Naive thymus-derived CD4-positive, alpha-beta T cell (primary cell): Measurements from ENCODE around the gene NGEF. TPM values are rescaled to one million over a fixed set of nuclear protein-coding genes. Genes with fewer than 3 reads are reported as not detected.

Source experiments
- ATAC-seq: fragments of 150-1000 bp; cut with Tn5 transposase; 2 replicates; pipeline ENCODE4 v1.10.0; 2021; ENCODE audit warnings: mild to moderate bottlenecking, moderate library complexity
- CTCF ChIA-PET: fragments of 350-600 bp; sonication (Branson Sonifier 250); formaldehyde crosslinking; loops from one replicate; lab custom pipeline; 2021; ENCODE audit warnings: antibody characterized with exemption; lab: Charles Lee
- POLR2A ChIA-PET: fragments of 350-600 bp; sonication (Branson Sonifier 250); formaldehyde crosslinking; loops from one replicate; lab custom pipeline; 2021; ENCODE audit warnings: antibody characterized with exemption, inconsistent platforms; lab: Charles Lee
- DNase-seq, 9 donors: peaks; one replicate each; pipeline versions ENCODE4 v3.0.0 to v3.0.0-alpha.2; 2020 to 2022; ENCODE audit warnings: mixed read lengths in 1 of 9
- H3K27ac ChIP-seq: one replicate; pipeline ENCODE4 v1.7.0; 2013; ENCODE audit warnings: mild to moderate bottlenecking, low read depth, low read length, moderate library complexity
- H3K27me3 ChIP-seq, 2 donors: one replicate each; pipeline ENCODE4 v1.7.0; 2013; ENCODE audit warnings: low read length in 2 of 2, mild to moderate bottlenecking in 2 of 2, moderate library complexity in 2 of 2; ENCODE audit not compliant: control insufficient read depth in 2 of 2, insufficient read depth in 2 of 2
- H3K36me3 ChIP-seq, 3 experiments: 1 replicate in 2 of 3; 2 replicates in 1 of 3; pipeline ENCODE4 v1.7.0; 2013; ENCODE audit warnings: low read length in 3 of 3, mild to moderate bottlenecking in 3 of 3, moderate library complexity in 1 of 3; ENCODE audit not compliant: insufficient read depth in 3 of 3, control insufficient read depth in 2 of 3
- H3K4me1 ChIP-seq, 2 donors: one replicate each; pipeline ENCODE4 v1.7.0; 2013; ENCODE audit warnings: low read length in 2 of 2, mild to moderate bottlenecking in 2 of 2, moderate library complexity in 1 of 2; ENCODE audit not compliant: control insufficient read depth in 2 of 2, insufficient read depth in 2 of 2
- H3K4me3 ChIP-seq: 2 replicates; pipeline ENCODE4 v1.7.0; 2013; ENCODE audit warnings: mild to moderate bottlenecking, low read length
- H3K9me3 ChIP-seq, 3 experiments: 1 replicate in 2 of 3; 2 replicates in 1 of 3; pipeline ENCODE4 v1.7.0; 2013; ENCODE audit warnings: low read length in 3 of 3; ENCODE audit not compliant: control insufficient read depth in 2 of 3
- H3K27ac Mint-ChIP-seq, 9 donors: one replicate each; pipeline ENCODE4 v1.8.0; 2020 to 2022; ENCODE audit warnings: mixed read lengths in 9 of 9, mild to moderate bottlenecking in 8 of 9, moderate library complexity in 5 of 9, inconsistent platforms in 2 of 9
- H3K27me3 Mint-ChIP-seq, 5 donors: one replicate each; pipeline ENCODE4 v1.8.0; 2021 to 2022; ENCODE audit warnings: mixed read lengths in 5 of 5, mild to moderate bottlenecking in 1 of 5
- H3K36me3 Mint-ChIP-seq, 5 donors: one replicate each; pipeline ENCODE4 v1.8.0; 2020 to 2022; ENCODE audit warnings: mixed read lengths in 5 of 5, mild to moderate bottlenecking in 3 of 5, inconsistent platforms in 1 of 5
- H3K4me1 Mint-ChIP-seq, 7 donors: one replicate each; pipeline ENCODE4 v1.8.0; 2020 to 2022; ENCODE audit warnings: mixed read lengths in 7 of 7, mild to moderate bottlenecking in 3 of 7, inconsistent platforms in 1 of 7
- H3K4me3 Mint-ChIP-seq, 10 donors: one replicate each; pipeline ENCODE4 v1.8.0; 2020 to 2022; ENCODE audit warnings: mild to moderate bottlenecking in 10 of 10, mixed read lengths in 10 of 10, moderate library complexity in 6 of 10, inconsistent platforms in 2 of 10
- H3K9me3 Mint-ChIP-seq, 11 donors: one replicate each; pipeline ENCODE4 v1.8.0; 2020 to 2022; ENCODE audit warnings: mixed read lengths in 11 of 11, mild to moderate bottlenecking in 4 of 11, inconsistent platforms in 1 of 11, moderate library complexity in 1 of 11
- intact Hi-C, 2 donors: fragments of 100-400 bp; cut with micrococcal nuclease; formaldehyde crosslinking; loops; one replicate each; pipeline ENCODE4 v1.15.1; 2023
- polyA plus RNA-seq, 2 donors: library from polyadenylated mRNA; unstranded; fragments of 300-500 nt; fragmentation: Illumina TruSeq; gene quantifications; one replicate each; pipeline ENCODE4 v1.2.3, GENCODE V29; 2021
- total RNA-seq, 6 experiments: library from RNA in 5 of 6; stranded (reverse) in 5 of 6; gene quantifications; 1 replicate in 5 of 6; 2 replicates in 1 of 6; pipeline ENCODE4 v1.2.3 and lab custom pipeline; 2021 to 2026

Gene NGEF
- total and polyA plus RNA-seq, 7 experiments from 2014 or later = not detected

GRCh38 chr2:233047667-233048066 is 34.6 kb upstream of the NGEF start:
- H3K27ac Mint-ChIP-seq = peak overlapping the region in 1 of 9 donors; percentile 20
- H3K4me3 Mint-ChIP-seq = no peak overlapping the region
- DNase-seq = no peak
- H3K9me3 Mint-ChIP-seq = no peaks in the 10 kb centered on the region
- Histone ChIP-seq H3K36me3 (no peaks in the 10 kb centered on the region), H3K27me3 (no peaks in the 10 kb centered on the region), H3K9me3 (no peaks in the 10 kb centered on the region), H3K4me3 (no peak overlapping the region), H3K27ac (no peak overlapping the region), H3K4me1 (no peaks in the 10 kb centered on the region)
- intact Hi-C loops = no loop called here
- peaks cover 0 to 30% (median 7%) of the 10 kb centered on the region in 7 donors for H3K4me1 Mint-ChIP-seq
- ChIA-PET POLR2A (interaction anchor here (1.0 kb wide), 1 partner anchor 87 kb away, joined by 3 read pairs; no protein-coding TSS in a partner anchor), CTCF (no interaction called here)
- ATAC-seq = no peak
- H3K36me3 Mint-ChIP-seq = no peaks in the 10 kb centered on the region
- H3K27me3 Mint-ChIP-seq = peaks cover 0 to 37% (median 0%) of the 10 kb centered on the region in 5 donors

- Mint-ChIP-seq H3K9me3 (no peaks in the 10 kb centered on the region), H3K4me1 (peaks cover 0 to 30% (median 7%) of the 10 kb centered on the region in 7 donors), H3K4me3 (no peak overlapping the region), H3K27me3 (peaks cover 0 to 35% (median 0%) of the 10 kb centered on the region in 5 donors), H3K27ac (no peak overlapping the region), H3K36me3 (no peaks in the 10 kb centered on the region)
- ATAC-seq (no peak), DNase-seq (no peak)
- no peak overlapping the region for H3K27ac ChIP-seq
- no peaks in the 10 kb centered on the region for H3K9me3 ChIP-seq
- H3K27me3 ChIP-seq = no peaks in the 10 kb centered on the region
- no peak overlapping the region for H3K4me3 ChIP-seq
- H3K4me1 ChIP-seq = no peaks in the 10 kb centered on the region
- ChIA-PET POLR2A (interaction anchor here (1.0 kb wide), 1 partner anchor 88 kb away, joined by 3 read pairs; no protein-coding TSS in a partner anchor), CTCF (no interaction called here)
- intact Hi-C loops = no loop called here
- no peaks in the 10 kb centered on the region for H3K36me3 ChIP-seq
These were observed 34.1 kb upstream of the NGEF start for GRCh38 chr2:233047206-233047605.

DNA sequence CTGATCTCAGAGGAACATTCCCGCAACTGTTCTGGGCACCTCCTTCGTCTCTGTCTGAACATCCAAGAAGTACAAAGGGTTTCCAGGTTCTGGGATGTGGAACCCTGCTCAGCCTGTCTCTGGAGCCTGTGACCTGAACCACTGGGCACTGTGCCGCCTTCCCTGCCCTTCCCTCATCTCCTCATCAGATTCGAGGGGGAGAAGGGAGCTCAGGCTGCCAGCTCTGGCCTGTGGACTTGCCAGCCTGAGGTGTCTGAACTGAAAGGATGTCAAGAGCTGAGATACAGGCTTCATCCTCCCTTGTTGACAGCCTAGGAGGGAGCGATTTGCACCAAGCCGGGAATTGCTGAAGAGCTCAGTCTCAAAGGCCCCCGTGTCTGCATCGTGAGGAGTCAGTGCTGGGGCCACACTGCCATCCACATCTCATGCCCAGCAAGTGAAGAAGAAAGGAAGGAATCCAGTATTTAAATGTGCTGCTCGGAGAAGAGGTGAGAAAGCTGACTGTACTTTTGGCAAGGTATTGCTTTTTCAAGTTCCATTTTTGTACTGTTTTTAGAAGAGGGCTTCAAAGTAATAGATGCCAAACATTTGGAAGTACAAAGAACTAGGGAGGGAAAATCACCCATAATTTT is 32.0 kb upstream of the NGEF start:
- Histone ChIP-seq H3K9me3 (no peaks in the 10 kb centered on the region), H3K27ac (no peak overlapping the region), H3K36me3 (no peaks in the 10 kb centered on the region), H3K27me3 (no peaks in the 10 kb centered on the region), H3K4me3 (no peak overlapping the region), H3K4me1 (no peaks in the 10 kb centered on the region)
- Mint-ChIP-seq H3K36me3 (no peaks in the 10 kb centered on the region), H3K9me3 (no peaks in the 10 kb centered on the region), H3K4me3 (no peak overlapping the region), H3K27me3 (peaks cover 0 to 26% (median 0%) of the 10 kb centered on the region in 5 donors), H3K4me1 (peaks cover 0 to 21% (median 7%) of the 10 kb centered on the region in 7 donors), H3K27ac (no peak overlapping the region)
- intact Hi-C loops = no loop called here
- POLR2A ChIA-PET = no interaction called here
- DNase-seq (no peak), ATAC-seq (no peak)
- CTCF ChIA-PET = interaction anchor here (2.2 kb wide), 1 partner anchor 9 kb away, joined by 7 read pairs; no protein-coding TSS in a partner anchor

DNA sequence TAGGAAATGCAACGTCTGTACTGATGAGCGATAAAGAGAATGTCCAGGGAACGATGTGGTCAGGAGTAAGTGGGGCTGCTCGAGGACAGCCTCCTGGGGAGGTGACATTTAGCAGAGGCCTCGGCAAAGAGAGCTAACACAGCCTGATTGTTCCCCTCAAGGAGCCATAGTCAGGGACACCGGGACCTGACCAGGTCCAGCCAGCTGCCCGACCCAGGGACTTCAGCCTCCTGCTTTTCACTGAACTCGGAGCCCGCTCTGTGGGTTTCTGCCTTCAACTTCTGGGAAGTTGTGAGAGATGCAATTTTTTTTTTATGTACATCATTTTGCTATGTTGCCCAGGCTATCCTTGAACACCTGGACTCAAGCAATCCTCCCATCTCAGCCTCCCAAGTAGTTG is 29.5 kb upstream of the NGEF start:
- POLR2A ChIA-PET = no interaction called here

GRCh38 chr2:233041722-233042323 is 28.8 kb upstream of the NGEF start:
- Histone ChIP-seq H3K9me3 (no peaks in the 10 kb centered on the region), H3K36me3 (no peaks in the 10 kb centered on the region), H3K27me3 (no peaks in the 10 kb centered on the region), H3K27ac (no peak overlapping the region), H3K4me1 (no peaks in the 10 kb centered on the region), H3K4me3 (no peak overlapping the region)
- Mint-ChIP-seq H3K9me3 (no peaks in the 10 kb centered on the region), H3K4me3 (no peak overlapping the region), H3K36me3 (no peaks in the 10 kb centered on the region), H3K27me3 (peaks cover 0 to 9% (median 0%) of the 10 kb centered on the region in 5 donors), H3K4me1 (peaks cover 0 to 4% (median 0%) of the 10 kb centered on the region in 7 donors), H3K27ac (no peak overlapping the region)
- ChIA-PET POLR2A (no interaction called here), CTCF (no interaction called here)
- ATAC-seq (no peak), DNase-seq (no peak)
- intact Hi-C loops = no loop called here

More for the DNA sequence above, 29.5 kb upstream of the NGEF start:
- Histone ChIP-seq H3K9me3 (no peaks in the 10 kb centered on the region), H3K4me3 (no peak overlapping the region), H3K27ac (no peak overlapping the region), H3K27me3 (no peaks in the 10 kb centered on the region), H3K4me1 (no peaks in the 10 kb centered on the region), H3K36me3 (no peaks in the 10 kb centered on the region)
- Mint-ChIP-seq H3K4me3 (no peak overlapping the region), H3K27me3 (peaks cover 0 to 13% (median 0%) of the 10 kb centered on the region in 5 donors), H3K9me3 (no peaks in the 10 kb centered on the region), H3K4me1 (peaks cover 0 to 5% (median 0%) of the 10 kb centered on the region in 7 donors), H3K36me3 (no peaks in the 10 kb centered on the region), H3K27ac (no peak overlapping the region)
- CTCF ChIA-PET = no interaction called here
- intact Hi-C loops = no loop called here
- DNase-seq (no peak), ATAC-seq (no peak)

DNA sequence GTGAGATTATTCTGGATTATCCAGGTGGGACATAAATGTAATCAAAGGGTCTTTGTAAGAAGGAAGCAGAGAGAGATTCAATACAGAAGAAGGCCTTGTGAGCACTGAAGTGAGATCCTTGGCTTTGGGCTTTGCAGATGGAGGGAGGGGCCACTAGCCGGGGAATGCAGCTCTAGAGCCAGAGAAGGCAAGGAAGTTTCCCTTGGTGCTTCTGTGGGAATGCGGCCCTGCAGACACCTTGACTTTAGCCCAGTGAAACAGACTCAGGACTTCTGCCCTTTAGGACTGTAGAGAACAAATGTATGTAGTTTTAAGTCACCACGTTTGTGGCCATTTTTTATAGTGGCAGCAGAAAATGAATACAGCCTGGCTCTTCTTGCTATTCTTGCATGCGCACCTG is 27.5 kb upstream of the NGEF start:
- no peak overlapping the region for H3K4me3 ChIP-seq
- DNase-seq = no peak
- H3K36me3 Mint-ChIP-seq = no peaks in the 10 kb centered on the region
- intact Hi-C loops = no loop called here
- ChIA-PET CTCF (no interaction called here), POLR2A (no interaction called here)
- no peak overlapping the region for H3K4me3 Mint-ChIP-seq
- peaks cover 0 to 4% (median 0%) of the 10 kb centered on the region in 7 donors for H3K4me1 Mint-ChIP-seq
- H3K27ac ChIP-seq = no peak overlapping the region
- ATAC-seq = no peak
- no peak overlapping the region for H3K27ac Mint-ChIP-seq
- H3K4me1 ChIP-seq = no peaks in the 10 kb centered on the region
- H3K27me3 Mint-ChIP-seq = peaks cover 0 to 9% (median 0%) of the 10 kb centered on the region in 5 donors
- no peaks in the 10 kb centered on the region for H3K27me3 ChIP-seq
- no peaks in the 10 kb centered on the region for H3K9me3 Mint-ChIP-seq
- no peaks in the 10 kb centered on the region for H3K9me3 ChIP-seq
- no peaks in the 10 kb centered on the region for H3K36me3 ChIP-seq
